Hematopoietic multipotent progenitor cell treated with erythropoietin and hydrocortisone succinate and interleukin-3 and kit ligand, for 15 days (in vitro differentiated cells): Measurements from ENCODE around the gene ENDOG.
"Not testable (repeated sequence)": the region's sequence is repeated elsewhere in the genome, so short reads cannot be mapped to it uniquely, and the experiment has no call there.

Experiments
- DNase-seq: peaks from one replicate; pipeline ENCODE4 v3.0.0-alpha.2; 2015; ENCODE audit warnings: low spot score

The ENDOG gene

DNA sequence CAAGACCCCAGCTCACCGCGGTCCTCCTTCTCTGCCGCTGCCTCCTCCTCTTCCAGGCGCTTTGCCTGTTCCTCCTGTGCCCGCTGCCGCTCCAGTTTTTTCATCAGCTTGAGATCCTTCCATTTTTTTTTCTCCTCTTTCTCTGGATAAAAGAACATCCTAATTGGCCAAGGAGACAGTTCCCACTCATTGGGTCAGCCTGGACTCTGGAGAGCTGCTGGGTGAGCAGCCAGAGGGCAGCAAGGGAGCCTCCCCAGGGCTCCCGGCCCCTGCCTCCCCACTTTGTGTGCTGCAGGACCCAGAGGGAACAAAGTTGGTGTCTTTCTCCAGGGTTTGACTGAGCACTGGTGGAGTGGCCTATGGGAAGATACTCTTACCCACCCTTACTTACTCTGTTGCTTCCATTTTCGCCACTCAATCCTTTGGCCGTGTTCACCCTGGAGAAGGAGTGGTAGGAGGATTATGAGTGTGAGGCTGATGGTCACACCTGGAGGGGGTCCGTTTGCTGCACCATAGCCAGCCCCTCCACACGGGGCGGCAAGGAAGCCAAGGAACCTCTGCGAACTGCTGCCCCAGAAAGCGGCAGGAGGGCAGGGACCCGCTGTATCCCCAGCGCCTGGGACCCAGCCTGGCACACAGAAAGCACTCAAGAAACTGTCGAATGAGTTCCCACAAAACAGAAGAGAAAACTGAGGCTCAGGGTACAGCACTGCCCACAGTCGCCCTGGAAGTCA, 10.6 kb downstream of the ENDOG start:
- no peak for DNase-seq

DNA sequence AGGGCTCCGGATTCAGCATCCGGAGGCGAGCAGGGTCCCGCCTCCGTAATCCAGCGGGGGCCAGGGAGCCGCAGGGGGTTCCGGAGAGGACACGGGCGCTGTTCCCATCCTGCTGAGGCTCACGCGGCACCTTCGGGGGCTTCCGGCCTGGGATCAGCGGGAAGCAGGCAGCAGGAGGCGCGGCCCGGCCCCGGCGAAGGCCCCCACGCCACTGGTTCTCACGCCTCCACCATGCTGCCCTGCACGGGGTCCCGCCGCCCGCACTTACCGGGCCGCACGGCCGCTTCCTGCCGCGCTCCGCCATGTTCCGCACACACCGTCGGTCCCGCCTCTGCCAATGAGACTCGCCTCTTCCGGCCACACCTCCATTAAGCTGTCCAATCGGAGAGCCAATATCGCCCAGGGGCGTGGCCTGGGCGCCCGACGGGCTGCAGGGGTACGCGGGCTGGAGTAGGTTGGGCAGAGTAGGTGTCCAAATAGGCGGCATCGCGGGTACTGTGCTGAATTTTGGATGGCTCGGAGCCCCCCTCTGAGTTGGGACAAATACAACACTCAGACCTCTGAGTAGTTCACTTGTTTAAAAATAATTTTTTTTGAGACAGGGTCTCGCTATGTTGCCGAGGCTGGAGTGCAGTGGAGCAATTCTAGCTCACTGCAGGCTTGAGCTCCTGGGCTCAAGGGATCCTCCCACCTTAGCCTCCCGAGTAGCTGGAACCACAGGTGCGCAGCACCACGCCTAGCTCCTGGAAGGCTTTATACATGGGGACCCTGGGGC, 11.4 kb downstream of the ENDOG start, which contains the start of gene SPOUT1:
Gene SPOUT1 (minus strand): TSS at position 318 of the 775 bp plus-strand sequence. CDS start 14 bp downstream, at position 304.
- DNase-seq, result peak; percentile 94

DNA sequence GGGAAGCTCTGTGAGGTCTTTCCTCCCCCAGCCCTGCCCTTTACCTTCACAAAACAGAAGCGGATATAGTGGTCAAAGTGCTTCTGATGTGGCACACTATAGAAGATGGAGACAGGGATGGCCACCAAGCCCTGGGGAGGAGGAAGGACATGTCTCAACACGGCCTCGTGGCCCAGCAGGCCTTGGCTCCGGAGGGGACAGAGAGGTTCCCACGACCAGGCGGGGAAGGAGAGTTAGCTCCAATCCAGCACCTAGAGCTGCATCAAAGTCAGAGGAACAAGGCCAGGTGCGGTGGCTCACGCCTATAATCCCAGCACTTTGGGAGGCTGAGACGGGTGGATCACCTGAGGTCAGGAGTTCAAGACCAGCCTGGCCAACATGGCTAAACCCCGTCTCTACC, 15.4 kb downstream of the ENDOG start:
- DNase-seq, result no peak

DNA sequence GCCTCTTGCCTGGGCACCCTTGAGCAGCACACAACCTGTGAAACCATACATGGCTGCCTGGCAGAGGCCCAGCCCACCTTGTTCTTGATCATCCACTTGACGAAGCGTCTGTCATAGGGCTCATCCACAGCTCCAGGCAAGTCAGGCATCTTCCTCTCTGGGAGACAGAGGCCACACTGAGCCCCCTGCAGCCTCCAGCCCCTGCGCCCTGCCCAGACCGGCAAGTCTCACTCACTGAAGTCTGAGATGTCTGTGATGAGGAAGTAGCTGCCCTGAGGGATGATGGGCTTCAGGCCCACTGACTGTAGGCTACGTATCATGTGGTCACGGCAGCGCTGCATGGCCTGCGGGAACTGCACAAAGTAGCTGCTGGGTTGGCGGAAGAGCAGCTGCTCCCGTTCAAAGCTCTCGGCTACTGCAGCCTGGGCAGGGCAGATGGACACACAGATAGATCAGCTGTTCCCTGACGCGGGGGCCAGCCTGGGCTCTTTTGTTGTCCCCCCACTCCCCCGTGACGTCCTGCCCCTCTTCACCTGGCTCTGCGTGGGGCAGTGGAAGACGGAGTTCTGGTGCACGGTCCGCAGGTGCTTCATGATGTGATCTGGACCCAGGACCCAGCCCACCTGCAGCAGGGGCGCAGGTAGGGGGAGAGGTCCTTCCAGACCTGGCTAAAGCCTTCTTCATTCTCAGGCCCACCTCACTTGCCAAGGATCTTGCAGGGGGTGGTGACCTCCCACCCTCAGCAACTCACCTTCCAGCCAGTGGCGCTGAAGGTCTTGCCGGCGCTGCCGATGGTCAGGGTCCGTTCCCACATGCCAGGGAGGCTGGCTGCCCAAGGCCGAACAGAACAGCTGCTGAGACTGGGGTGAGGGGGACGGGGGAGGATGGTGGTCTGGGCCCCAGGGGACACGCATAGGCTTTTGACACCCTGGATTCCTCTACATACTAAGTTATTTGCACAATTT, 17.2 kb downstream of the ENDOG start:
- DNase-seq, result no peak

DNA sequence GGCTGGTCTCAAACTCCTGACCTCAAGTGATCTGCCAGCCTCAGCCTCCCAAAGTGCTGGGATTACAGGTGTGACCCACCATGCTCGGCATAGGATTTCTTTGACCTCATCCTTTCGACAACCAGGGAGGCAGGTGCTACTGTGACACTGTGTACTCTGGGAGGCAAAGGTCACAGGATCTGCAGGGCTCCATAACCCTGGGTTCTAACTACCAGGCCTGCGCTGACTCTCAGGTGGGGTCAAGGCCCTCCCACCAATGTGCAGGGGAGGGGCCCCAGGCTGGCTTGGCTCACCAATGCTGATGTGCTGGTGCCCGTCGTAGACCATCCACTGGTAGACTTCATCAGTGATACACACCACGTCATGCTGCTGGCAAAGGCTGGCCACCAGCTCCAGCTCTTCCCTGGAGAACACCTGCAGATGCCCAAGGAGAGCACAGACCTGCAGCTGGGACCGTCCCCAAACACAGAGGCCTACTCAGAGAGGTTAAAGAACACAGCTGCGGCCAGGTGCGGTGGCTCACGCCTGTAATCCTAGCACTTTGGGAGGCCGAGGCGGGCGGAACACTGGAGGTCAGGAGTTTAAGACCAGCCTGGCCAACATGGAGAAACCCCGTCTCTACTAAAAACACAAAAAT, 18.3 kb downstream of the ENDOG start:
- no peak for DNase-seq

DNA sequence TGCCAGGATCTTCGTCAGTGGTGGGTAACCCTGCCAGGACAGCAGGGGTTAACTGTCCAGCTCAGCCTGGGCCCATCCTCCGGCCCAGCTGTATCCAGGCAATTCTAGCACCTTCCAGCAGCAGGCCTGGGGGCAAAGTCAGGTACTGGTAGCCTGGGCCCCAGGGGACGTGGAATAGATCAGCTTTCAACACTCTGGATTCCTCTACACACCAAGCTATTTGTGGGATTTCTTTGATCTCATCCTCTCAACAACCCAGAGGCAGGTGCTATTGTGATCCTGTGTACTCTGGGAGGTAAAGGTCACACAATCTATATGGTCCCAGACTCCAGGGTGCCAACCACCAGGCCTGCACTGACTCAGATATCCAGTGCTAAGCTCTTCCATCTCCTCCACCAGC, 20.0 kb downstream of the ENDOG start:
- DNase-seq, result no peak

DNA sequence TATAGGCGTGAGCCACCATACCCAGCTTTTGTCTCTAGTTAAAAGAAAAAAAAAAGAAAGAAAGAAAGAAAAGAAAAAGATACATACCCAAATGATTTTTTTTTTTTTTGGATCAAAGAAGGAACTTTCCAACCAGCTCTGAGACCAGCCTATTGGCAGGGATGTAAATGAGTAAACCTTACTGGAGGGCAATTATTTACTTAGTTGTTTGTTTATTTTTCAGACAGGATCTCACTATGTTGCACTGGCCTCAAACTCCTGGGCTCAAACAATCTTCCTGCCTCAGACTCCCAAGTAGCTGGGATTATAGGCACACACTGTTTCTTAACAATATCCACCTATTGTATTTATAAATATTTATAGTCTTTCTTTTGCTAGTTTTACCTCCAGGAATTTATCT, 22.2 kb downstream of the ENDOG start:
- DNase-seq, result no peak

DNA sequence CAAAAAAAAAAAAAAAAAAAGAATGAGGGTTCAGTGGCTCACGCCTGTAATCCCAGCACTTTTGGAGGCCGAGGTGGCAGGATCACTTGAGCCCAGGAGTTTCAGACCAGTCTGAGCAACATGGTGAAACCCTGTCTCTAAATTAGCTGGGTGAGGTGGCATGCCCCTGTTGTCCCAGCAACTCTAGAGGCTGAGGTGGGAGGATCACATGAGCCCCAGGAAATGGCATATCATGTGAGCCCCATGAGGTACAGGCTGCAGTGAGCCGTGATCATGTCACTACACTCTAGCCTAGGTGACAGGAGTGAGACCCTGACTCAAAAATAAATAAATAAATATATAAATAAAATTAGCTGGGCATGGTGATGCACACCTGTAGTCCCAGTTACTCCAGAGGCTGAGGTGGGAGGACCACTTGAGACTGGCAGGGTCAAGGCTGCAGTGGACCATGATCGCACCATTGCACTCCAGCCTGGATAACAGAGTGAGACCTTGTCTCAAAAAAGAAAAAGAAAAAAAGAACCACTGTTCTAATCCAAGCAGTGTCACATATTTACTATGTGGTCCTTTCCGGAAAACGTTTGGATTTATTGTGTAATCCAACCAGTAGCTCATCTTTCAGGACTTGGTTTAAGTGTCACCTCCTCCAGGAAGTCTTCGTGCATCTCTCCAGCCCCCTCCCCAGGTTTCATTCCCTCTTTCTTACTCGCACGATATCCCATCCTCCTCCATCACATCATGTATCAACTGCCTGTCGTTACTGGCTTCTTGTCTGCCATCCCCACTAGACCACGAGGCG, 23.6 kb downstream of the ENDOG start:
- DNase-seq, result no peak

DNA sequence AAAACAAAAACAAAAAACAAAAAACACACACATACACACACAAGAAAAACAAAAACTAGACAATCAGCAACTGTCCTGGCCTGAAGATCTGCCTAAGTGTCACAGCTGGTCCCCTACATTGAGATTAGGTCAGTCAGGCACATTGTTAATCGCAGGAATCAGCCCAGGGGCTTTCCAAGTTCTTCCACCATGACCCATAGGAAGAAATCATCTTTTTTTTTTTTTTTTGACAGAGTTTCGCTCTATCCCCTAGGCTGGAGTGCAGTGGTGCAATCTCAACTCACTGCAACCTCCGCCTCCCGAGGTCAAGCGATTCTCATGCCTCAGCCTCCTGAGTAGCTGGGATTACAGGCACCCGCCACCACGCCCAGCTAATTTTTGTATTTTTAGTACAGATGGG, 24.9 kb downstream of the ENDOG start:
- DNase-seq, result not testable (repeated sequence)

DNA sequence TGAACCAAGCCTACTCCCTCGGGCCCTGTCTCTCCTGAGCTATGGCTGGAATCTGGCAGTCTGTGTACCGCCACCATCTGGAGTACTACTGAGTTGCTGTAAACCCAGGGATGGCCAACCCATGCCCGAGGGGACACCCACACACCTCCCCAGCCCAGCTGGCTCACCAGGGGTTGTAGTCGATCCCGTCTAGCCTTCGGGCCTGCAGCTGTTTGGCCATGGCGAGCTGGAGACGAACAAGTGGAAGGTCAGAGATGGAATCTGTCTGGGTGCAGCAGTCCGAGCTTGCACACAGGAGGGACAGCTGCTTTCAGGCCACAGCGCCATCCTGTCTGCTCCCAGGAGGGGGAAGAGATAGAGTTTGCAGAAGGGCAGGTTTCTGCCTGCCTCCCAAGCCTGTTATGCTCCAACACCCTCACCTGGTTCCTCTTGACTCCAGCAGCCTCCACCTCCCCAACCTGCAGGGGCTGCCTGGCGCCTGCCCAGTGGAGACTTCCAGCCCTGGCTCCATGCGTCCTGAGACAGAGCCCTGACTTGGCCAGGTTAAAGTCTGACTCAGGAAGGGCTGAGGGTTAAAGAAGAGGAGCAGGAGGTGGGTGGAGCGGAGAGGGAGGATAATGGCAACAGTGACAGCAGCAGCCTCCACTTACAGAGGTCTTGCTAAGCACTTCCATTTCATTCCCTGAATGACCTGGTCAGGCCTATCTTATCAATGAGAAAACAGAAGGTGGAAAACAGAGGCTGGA, 27.1 kb downstream of the ENDOG start:
- DNase-seq, result no peak

DNA sequence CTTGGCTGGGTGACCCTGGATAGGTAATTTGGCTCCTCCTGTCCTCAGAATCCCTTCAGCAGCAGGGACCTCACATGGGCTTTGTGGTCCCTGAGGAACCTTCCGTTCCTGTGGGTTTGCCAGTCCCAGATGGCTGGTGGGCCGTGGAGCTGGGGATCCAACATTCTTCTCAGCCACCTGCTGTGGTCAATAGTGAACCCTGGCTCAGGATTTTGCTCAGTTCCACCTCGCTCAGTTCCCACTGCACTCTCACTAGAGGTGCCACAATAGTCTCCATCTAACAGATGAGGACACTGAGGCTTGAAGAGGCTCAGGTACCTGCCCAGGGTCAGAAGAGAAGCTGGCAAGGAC, 28.4 kb downstream of the ENDOG start:
- no peak for DNase-seq

DNA sequence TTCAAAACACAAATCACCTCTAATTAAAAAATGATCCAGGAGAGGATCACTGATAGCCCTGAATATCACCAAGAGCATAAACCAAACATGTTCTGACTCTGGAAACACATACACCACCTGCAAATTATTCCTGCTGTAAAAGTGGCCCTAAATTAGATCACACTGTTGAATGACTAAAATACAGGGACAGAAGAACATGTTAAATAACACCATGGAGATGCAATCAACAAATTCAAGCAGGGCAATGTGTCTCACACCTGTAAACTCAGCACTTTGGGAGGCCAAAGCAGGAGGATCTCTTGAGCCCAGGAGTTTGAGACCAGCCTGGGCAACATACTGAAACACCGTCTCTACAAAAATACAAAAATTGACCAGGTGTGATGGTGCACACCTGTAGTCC, 29.5 kb downstream of the ENDOG start:
- no peak for DNase-seq

DNA sequence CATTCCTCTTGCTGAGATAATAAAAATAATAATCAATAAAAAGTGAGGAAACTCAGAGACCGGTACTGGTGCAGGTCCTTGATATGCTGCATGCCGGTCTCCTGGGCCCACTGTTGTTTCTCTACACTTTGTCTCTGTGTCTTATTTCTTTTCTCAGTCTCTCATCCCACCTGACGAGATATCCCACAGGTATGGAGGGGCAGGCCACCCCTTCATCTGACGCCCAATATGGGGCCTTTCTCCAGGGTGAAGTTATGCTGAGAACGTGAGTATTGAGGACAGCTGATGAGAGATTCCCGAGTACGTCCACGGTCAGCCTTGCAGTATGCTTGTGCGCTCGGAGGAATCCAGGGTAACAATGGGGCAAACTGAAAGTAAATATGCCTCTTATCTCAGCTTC, 32.7 kb downstream of the ENDOG start:
- not testable (repeated sequence) for DNase-seq

DNA sequence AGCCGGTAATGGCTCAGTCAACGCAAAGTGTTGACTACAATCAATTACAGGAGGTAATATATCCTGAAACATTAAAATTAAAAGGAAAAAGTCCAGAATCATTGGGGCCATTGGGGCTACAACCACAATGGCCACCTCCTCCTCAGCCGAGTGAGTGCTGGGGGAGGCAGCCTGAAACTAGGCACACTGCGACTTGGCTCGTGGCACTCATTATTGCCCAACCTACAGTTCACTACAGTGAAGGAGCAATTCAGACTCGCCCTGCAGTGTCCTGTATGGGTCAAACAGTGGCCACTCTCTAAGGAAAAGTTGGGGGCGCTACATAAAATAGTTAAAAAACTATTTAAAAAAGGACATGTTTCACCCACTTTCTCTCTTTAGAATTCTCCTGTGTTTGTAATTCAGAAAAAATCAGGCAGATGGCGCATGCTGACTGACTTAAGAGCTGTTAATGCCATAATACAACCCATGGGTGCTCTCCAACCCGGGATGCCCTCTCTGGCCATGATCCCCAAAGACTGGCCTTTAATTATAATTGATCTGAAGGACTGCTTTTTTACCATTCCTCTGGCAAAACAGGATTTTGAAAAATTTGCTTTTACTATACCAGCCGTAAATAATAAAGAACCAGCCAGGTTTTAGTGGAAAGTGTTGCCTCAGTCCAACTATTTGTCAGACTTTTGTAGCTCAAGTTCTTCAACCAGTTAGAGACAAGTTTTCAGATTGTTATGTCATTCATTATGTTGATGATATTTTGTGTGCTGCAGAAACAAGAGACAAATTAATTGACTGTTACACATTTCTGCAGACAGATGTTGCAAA, 33.7 kb downstream of the ENDOG start:
- peak; percentile 46 for DNase-seq

DNA sequence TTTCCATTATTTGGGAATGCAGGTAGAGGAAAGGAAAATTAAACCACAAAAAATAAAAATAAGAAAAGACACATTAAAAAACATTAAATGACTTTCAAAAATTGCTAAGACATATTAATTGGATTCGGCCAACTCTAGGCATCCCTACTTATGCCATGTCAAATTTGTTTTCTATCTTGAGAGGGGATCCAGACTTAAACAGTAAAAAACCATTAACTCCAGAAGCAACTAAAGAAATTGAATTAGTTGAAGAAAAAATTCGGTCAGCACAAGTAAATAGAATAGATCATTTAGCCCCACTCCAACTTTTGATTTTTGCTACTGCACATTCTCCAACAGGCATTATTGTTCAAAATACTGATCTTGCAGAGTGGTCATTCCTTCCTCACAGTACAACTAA, 34.3 kb downstream of the ENDOG start:
- DNase-seq, result not testable (repeated sequence)

DNA sequence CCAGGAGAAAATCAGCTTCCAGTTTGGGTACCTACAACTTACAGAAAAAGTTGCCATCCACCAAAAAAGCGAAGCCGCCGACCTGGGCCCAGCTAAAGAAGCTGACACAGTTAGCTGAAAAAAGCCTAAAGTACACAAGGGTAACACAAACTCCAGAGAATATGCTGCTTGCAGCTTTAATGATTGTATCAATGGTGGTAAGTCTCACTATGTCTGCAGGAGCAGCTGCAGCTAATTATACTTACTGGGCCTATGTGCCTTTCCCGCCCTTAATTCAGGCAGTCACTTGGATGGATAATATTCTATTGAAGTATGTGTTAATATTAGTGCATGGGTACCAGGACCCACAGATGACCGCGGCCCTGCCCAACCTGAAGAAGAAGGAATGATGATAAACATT, 36.2 kb downstream of the ENDOG start:
- DNase-seq, result not testable (repeated sequence)

DNA sequence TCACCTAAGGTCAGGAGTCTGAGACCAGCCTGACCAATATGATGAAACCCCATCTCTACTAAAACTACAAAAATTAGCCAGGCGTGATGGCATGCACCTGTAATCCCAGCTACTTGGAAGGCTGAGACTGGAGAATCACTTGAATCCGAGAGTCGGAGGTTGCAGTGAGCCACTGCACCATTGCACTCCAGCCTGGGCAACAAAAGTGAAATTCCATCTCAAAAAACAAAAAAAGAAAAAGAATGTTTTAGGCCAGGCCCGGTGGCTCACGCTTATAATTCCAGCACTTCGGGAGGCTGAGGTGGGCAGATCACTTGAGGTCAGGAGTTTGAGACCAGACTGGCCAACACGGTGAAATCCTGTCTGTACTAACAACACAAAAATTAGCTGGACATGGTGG, 40.2 kb downstream of the ENDOG start:
- DNase-seq, result not testable (repeated sequence)

DNA sequence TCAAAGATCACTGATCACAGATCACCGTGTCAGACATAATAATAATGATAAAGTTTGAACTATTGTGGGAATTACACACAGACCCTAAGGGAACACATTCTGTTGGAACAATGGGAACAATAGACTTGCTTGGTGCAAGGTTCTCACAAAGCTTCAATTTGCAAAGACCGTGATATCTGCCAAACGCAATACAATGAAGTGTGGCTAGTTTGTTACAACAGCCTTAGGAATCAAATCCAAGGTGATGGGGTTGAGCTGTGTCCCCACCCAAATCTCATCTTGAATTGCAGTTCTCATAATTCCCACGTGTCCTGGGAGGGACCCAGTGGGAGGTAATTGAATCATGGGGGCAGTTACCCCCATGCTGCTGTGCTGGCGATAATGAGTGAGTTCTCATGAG, 42.6 kb downstream of the ENDOG start:
- no peak for DNase-seq

DNA sequence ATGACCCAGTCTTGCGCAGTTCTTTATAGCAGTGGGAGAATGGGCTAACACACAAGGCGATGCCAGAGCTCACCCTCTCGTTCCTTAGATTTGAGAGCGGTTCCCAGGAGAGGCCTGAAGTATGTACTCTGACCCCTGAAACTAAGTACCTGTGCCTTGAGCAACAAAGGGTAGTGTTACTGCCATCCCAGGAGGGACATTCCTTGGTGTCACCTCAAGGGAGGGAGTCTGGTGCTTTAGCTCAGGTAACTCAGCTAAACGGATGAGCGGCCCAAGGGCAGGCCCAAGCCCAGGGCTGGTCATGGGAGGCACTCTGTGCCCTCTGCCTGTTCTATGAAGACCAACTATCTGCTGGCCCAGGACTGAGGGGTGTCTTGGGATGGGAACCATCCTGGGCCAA, 43.2 kb downstream of the ENDOG start:
- no peak for DNase-seq
